GM21786 (cell line): ENCODE results near the gene D2HGDH.
"Not testable (repeated sequence)": the region's sequence is repeated elsewhere in the genome, so short reads cannot be mapped to it uniquely, and the experiment has no call there.

Experiments used
- ATAC-seq: cut with Tn5 transposase; IDR thresholded peaks from one replicate; pipeline ENCODE4 v1.9.1; 2021; ENCODE audit not compliant: unreplicated experiment

D2HGDH gene

DNA sequence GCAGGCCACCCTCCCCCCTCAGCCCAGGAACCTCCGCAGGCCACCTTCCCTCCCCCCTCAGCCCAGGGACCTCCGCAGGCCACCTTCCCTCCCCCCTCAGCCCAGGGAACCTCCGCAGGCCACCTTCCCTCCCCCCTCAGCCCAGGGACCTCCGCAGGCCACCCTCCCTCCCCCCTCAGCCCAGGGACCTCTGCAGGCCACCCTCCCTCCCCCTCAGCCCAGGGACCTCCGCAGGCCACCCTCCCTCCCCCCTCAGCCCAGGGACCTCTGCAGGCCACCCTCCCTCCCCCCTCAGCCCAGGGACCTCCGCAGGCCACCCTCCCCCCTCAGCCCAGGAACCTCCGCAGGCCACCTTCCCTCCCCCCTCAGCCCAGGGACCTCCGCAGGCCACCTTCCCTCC lies 71.8 kb downstream of the D2HGDH start:
- ATAC-seq = not testable (repeated sequence)

DNA sequence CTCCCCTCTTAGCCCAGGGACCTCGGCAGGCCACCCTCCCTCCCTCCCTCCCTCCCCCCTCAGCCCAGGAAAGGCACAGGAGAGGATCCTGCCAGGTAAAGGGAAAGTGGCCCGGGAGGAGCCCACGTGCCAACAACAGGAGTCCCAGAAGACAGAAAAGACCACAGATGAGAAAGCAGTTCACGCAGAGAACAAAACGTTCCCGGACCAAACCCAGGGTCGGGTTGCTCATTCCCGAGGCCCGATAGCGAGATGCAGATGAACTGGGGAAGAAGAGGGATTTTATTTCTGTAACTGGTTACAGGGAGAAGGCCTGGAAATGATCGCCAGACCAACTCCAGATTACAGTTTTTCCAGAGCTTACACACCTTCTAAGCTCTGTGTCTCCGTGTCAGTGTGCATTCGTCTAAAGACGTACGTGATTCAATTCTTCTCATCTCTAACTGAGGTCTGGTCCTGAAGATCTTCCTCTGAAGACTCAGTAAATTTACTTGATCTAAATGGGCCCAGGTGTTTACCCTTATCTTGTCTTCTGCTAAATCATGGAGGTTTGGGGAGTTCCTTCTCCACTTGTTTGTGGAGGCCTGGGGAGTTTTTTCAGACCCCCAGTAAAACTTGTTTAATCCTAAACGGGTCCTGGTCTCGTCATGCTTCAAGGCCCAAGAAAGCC lies 73.8 kb downstream of the D2HGDH start:
- ATAC-seq = no peak

DNA sequence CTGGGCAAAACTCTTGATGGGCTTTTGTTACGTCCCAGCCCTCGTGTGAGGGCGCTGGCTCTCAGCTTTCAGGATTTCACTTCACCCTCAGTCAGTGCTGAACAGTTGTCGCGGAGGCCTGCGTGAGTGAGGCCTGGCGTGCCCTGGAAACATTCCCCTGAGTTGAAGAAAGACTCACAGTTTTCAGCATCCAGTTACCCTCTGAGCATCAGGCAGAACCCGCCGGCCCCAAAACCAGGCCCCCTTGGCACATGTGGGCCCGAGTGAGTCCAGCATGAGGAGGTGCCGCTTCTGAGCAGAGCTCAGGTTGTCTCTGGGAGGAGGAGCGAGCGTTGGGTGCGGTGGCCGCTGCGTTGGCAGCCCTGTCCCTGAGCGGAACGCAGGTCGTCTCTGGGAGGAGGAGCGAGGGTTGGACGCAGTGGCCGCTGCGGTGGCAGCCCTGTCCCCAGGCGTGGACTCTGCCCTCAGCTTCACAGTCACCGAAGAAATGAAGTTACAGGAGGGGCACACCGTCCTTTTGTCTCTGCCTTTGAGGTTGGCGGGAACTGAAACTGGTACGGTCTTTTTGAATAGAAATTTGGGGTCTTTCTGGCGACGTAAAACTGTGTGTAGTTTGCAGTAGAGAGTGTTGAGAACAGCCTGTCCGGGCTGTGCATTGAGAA lies 74.4 kb downstream of the D2HGDH start, which contains the start of gene NEU4:
TSS of gene NEU4 (plus strand) at position 473 of the 662 bp plus-strand sequence. CDS start 5,292 bp downstream, outside the sequence.
- no peak for ATAC-seq

DNA sequence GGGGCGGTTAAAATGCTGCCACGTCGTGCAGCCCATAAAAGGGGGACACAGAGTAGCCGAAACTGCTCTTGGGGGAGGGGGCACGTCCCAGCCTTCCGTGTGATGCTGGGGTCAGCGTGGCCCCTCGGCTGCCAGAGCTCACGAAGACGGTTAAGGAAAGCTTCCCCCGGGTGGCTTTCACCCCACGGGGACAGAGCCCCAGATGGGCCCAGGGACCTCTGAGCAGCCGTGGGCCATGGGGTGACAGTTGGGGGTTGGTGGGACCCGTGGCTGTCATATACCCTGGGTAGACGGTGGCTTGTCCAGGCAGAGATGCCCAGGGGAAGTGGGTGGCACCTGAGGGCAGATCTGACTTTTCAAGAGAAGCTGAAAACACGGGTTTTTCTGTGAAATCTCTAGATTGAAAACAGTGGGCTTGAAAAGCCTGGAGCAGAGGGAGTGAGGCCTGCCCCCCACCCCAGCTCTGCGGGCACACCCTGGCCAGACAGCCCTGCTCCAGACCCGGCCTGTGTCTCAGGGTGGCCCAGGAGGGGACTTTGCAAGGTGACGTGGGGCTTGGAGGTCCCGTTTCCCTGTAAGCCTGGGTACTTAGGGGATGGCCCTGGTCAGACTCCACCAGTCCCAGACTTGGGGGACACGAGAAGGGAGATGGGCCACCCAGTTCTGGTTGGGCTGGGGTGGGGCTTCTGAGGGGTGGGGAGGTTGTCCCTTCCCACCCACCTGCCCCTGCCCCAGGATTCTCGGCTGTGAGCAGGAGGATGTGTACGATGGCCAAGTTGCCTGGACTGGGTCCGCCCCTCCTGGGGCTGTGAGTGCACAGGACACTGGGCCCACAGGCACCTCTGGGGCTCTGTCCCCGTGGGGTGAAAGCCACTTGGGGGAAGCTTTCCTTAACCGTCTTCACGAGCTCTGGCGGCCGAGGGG lies 75.2 kb downstream of the D2HGDH start:
- ATAC-seq = no peak

DNA sequence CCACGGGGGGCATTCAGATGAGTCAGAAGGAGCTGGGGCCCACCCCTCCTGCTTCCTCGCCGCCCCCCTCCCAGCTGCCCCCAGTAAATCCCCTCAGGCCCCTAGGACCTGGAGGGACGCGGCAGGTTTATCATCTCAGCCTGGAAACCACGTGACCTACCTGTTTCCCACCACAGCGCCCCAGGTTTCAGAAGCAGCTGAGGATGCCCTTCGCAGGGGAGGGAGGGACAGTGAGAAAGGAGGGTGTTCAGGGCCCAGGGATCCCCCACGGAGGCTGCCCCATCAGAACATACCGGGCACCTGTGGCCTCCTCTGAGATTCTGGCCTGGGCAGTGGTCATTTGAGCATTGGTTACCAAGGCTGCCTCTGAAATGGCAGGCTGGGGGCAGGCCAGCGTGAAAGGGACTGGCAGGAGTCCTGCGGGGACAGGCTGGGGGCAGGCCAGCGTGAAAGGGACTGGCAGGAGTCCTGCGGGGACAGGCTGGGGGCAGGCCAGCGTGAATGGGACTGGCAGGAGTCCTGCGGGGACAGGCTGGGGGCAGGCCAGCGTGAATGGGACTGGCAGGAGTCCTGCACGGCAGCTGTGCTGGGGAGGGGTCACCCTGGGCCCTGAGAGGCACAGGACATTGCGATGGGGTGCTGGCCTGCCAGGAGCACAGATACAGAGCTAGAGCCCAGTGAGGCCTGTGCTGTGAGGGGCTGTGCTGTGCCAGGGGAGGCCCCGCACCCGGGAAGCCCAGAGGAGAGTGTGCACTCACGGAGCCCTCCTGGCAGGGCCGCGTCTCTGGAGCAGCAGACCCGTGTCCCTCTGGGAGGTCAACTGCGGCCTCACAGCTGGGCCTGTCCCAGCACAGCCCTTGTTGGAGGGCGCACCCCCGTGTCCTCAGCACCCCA lies 76.1 kb downstream of the D2HGDH start:
- ATAC-seq = no peak

DNA sequence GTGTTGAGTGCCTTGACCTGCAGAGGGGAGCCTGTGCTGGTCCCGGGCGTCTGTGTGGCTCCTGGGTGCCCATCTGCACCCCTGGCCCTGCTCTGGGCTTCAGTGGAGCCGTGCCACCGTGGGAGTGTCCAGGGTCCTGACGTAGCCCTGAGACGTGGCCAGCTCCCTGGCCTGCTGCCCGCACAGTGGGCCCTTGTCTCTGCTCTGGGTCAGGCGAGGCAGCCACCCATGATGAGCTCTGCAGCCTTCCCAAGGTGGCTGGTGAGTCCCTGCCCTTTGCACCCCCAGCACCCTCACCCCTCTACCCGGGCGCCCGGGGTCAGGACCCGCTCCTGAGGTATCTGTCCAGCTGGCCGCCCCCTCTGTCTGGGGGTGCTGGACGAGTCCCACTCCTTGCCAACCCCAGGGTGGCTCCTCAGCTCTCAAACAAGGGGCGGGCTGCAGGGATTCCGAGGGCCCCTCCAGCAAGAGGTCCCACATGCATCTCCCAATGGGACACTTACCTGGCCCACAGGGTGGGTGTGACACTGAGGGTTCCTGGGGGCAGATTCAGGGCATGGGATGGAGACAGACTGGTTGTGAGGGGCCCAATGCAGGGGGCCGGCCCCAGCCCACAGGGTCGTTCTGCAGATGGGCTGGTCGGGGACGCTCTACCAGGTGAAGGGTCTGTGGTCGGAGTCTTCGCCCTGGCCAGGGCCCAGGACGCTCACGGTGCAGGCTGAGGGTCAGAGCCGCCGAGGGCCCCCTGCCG lies 76.9 kb downstream of the D2HGDH start:
- ATAC-seq = no peak

DNA sequence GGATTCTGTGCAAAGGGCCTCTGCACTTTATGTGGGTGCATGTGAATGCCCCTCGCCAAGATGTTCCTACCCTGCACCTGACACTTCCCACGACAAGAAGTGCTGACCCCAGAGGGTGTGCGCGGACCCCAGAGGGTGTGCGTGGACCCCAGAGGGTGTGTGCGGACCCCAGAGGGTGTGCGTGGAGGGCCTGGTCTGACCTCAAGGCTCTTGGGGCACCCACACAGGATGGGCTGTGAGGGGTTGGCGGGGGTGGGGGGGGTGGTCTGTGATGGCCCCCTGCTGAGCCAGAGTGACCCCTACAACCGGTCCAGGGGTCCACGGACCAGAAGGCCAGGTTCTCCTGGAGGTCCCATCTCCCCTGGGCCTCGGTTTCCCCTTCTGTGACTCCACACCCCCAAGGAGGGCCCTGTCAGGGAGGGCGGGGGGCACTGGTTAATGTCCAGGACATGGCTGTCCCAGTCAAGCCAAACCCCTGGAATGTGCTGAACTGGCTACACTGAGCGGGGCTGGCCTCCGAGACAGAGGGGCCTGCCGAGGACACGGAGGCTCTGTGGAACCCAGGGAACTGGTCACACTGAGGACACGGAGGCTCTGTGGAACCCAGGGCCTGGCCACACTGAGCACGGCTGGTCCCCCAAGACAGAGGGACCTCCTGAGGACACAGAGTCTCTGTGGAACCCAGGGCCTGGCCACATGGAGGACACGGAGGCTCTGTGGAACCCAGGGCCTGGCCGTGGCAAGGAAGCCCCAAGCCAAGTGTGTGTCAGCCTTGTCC lies 77.7 kb downstream of the D2HGDH start:
- ATAC-seq = no peak

DNA sequence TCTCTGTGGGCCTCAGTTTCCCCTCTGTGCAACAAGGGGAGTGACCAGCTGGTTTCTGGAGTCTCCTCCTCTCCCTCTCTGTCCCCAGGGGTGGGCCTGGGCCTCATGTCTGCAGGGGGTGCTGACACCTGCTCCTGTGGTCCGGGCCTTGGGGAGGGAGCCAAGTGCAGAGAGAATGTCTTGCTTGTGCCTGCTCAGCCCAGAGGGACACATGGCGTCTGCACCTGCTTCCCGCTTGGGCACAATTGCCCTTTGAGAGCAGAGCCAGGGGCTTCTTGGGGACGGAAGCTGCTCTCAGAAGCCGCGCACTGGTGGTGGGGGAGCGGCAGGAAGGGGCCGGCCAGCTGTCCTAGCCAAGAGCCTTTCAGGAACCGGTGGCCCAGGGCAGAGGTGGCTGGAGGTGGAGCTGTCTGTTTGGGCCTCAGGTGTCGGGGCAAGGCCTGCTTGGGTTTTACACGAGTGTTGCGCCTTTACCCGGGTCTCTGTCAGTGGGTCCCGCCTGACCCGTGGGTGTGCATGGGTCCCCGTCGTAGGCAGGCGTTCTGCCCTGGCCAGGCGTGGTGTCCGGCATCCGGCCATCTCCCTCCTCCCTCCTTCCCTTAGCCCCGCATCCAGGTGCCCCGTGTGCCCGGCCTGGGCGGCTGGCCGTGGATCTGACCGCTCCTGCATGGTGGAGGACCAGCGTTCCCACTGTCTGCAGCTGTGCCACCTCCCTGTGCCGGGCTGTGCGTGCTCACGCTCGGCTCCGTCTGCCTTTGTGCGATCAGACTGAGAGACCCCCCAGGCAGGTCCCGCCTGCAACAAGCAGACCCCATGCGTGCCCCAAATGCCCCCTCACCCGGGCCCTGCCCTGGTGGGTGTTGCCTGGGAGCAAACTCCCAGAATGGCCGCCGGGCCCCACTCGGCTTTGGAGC lies 78.6 kb downstream of the D2HGDH start:
- ATAC-seq = no peak

DNA sequence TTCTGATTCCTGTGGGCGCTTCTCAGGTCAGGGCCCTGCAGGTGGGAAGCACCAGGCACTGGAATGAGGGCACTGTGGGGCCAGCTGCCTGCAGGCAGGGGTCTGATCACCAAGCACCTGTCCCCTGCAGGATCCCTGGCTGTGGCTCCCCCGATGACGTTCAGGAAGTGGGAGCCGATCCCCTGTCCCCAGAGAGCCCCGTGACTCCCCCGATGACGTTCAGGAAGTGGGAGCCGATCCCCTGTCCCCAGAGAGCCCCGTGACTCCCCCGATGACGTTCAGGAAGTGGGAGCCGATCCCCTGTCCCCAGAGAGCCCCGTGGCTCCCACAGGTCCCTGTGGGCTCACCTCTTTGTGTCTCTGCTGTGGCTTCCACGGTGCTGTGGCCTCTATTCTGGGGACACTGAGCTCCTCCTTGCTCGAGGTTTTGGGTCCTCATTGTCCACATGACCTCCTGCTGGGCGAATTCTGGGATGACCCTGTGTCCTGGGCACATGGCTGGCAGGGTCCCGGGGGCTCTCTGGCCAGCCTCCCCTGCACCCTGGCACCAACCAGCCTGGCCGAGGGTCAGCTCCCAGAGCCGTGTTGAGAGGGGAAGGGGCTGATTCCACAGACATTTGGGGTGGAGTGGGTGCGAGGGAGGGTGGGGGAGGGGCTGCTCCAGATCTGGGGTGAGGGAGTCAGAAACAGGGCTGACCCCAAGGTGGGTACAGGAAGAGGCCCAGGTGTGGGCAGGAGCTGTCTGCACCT lies 79.4 kb downstream of the D2HGDH start:
- no peak for ATAC-seq

DNA sequence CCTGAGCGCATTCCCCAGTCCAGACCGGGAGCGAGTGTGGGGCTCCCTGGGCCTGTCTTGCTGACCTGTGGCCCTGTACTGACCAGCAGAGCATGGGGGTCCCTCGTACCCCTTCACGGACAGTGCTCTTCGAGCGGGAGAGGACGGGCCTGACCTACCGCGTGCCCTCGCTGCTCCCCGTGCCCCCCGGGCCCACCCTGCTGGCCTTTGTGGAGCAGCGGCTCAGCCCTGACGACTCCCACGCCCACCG lies 79.9 kb downstream of the D2HGDH start:
- no peak for ATAC-seq

DNA sequence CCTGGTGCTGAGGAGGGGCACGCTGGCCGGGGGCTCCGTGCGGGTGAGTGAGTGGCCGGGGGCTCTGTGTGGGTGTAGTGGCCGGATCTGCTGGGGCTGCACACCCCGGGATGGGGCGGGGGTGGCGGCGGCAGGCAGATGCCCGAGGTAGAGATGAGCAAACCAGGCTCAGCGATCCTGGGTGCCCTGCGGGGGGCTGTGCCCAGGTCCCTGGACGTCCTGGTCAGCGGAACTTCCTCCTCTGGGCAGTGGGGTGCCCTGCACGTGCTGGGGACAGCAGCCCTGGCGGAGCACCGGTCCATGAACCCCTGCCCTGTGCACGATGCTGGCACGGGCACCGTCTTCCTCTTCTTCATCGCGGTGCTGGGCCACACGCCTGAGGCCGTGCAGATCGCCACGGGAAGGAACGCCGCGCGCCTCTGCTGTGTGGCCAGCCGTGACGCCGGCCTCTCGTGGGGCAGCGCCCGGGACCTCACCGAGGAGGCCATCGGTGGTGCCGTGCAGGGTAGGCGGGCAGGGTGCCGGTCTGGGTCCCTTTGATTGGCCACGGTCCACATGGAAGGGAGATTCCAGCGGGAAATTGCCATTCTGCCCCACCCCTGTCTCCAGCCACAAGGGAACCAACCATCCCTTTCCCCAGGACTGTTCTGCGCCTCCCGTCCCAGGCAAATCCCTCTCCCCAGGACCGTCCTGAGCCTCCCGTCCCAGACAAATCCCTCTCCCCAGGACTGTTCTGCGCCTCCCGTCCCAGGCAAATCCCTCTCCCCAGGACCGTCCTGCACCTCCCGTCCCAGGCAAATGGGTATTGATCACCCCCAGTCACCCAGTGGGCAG lies 80.4 kb downstream of the D2HGDH start:
- no peak for ATAC-seq

DNA sequence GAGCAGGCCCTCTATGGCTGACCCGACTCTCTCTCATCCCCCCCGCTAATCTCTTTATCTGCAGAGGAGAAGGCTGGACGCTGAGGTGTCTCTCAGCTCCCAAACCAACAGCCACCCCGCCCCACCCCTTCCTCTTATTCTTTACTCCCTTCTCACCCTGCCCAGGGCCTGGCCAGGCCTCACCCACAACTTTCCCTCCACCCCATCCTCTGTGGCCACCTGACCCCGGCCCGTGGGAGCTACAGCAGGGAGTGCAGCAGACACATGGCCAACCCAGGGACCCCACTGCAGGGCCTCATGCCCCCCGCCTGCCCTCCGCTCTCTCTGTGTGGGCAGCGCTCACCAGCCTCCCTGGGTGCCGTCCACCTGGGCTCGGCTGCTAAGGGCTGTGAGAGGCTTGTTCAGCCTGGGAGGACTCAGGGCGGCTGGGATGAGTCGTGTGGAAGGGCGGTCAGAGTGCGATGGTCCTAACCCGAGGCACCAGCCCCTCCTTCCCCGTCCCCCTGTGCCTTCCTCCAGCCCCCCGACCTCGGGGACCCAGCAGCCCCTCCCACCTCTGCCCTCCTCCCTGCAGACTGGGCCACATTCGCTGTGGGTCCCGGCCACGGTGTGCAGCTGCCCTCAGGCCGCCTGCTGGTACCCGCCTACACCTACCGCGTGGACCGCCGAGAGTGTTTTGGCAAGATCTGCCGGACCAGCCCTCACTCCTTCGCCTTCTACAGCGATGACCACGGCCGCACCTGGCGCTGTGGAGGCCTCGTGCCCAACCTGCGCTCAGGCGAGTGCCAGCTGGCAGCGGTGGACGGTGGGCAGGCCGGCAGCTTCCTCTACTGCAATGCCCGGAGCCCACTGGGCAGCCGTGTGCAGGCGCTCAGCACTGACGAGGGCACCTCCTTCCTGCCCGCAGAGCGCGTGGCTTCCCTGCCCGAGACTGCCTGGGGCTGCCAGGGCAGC lies 81.3 kb downstream of the D2HGDH start:
- ATAC-seq = no peak

DNA sequence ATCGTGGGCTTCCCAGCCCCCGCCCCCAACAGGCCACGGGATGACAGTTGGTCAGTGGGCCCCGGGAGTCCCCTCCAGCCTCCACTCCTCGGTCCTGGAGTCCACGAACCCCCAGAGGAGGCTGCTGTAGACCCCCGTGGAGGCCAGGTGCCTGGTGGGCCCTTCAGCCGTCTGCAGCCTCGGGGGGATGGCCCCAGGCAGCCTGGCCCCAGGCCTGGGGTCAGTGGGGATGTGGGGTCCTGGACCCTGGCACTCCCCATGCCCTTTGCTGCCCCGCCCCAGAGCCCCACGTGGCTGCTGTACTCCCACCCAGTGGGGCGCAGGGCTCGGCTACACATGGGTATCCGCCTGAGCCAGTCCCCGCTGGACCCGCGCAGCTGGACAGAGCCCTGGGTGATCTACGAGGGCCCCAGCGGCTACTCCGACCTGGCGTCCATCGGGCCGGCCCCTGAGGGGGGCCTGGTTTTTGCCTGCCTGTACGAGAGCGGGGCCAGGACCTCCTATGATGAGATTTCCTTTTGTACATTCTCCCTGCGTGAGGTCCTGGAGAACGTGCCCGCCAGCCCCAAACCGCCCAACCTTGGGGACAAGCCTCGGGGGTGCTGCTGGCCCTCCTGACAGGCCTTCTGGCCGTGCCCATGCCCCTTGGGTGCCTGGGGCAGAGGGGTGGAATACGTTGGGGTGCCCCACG lies 82.1 kb downstream of the D2HGDH start:
- no peak for ATAC-seq

DNA sequence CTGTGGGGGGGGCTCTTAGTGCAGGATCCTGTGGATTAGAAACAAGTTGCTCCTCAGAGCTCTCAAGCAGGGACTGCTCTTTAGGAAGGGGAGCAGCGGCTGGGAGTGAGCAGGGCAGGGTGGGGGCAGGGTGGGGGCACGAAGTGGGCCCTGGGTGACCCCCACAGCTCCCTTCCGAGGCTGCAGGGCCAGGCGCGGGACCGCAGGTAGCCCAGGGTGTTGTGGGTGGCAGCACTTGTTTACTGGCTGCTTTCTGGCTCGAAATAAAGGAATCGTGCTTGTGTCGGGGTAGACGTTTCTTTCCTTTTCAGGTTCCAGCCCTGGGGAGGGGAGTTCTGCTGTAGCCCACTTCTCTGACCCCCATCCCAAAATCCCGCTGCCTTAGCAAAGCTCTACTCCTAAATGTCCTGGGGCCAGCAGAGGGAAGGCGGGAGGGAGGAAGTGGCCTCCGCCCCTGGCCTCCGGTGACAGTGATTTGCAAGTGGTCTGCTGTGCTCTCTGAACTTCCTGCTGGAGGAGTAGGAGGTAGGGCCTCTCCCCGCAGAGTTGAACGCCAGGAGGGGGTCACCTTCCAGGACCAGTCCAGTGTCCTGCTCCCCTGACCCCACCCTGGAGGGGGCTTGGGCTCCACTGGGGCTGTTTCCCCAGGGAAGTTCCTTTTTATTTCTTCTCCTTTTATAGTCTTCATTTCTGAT lies 82.8 kb downstream of the D2HGDH start:
- ATAC-seq = no peak

DNA sequence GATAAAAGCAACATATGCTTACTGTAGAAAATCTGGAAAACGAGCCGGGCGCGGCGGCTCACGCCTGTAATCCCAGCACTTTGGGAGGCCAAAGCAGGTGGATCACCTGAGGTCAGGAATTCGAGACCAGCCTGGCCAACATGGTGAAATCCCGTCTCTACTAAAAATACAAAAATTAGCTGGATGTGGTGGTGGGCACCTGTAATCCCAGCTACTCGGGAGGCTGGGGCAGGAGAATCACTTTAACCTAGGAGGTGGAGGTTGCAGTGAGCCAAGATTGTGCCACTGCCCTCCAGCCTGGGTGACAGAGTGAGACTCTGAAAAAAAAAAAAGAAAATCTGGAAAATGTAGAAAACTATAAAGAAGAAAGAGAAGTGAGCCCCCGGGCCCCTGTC lies 83.4 kb downstream of the D2HGDH start:
- not testable (repeated sequence) for ATAC-seq
